KOPT-K1 (cell line): ENCODE measurements around the gene SYT7.

Source experiments
- H3K27ac ChIP-seq: fragments of 200-600 bp; sonication (generic); 2 replicates; pipeline ENCODE4 v1.5.1; 2016; ENCODE audit warnings: antibody characterized with exemption, mild to moderate bottlenecking, low read depth, low read length; ENCODE audit not compliant: poor library complexity, severe bottlenecking
- H3K36me3 ChIP-seq: fragments of 200-600 bp; sonication (generic); 2 replicates; pipeline ENCODE4 v1.5.1; 2017; ENCODE audit warnings: antibody characterized with exemption, mild to moderate bottlenecking, low read length, moderate library complexity; ENCODE audit not compliant: insufficient read depth
- H3K9me3 ChIP-seq: fragments of 200-600 bp; sonication (generic); 2 replicates; pipeline ENCODE4 v1.5.1; 2017; ENCODE audit warnings: antibody characterized with exemption, low read length, mild to moderate bottlenecking; ENCODE audit not compliant: insufficient read depth, poor library complexity, severe bottlenecking

The SYT7 gene

GRCh38 chr11:61514050-61514917 is 66.6 kb downstream of the SYT7 start:
- no peaks in the 10 kb centered on the region for H3K9me3 ChIP-seq
- H3K36me3 ChIP-seq = no peaks in the 10 kb centered on the region
- H3K27ac ChIP-seq = no peak overlapping the region

- H3K9me3 ChIP-seq = no peaks in the 10 kb centered on the region
- no peaks in the 10 kb centered on the region for H3K36me3 ChIP-seq
- H3K27ac ChIP-seq = no peak overlapping the region
These were observed 67.6 kb downstream of the SYT7 start for GRCh38 chr11:61513143-61513765.

GRCh38 chr11:61512435-61512834 is 68.4 kb downstream of the SYT7 start:
- H3K27ac ChIP-seq = no peak overlapping the region

GRCh38 chr11:61511383-61511782 is 69.5 kb downstream of the SYT7 start:
- Histone ChIP-seq H3K9me3 (no peaks in the 10 kb centered on the region), H3K27ac (no peak overlapping the region), H3K36me3 (no peaks in the 10 kb centered on the region)

More at GRCh38 chr11:61512435-61512834, 68.4 kb downstream of the SYT7 start:
- no peaks in the 10 kb centered on the region for H3K9me3 ChIP-seq
- H3K36me3 ChIP-seq = no peaks in the 10 kb centered on the region

- Histone ChIP-seq H3K36me3 (no peaks in the 10 kb centered on the region), H3K9me3 (no peaks in the 10 kb centered on the region), H3K27ac (no peak overlapping the region)
These were observed 69.9 kb downstream of the SYT7 start for GRCh38 chr11:61510974-61511373.

GRCh38 chr11:61510166-61510919 is 70.5 kb downstream of the SYT7 start:
- H3K27ac ChIP-seq = no peak overlapping the region
- H3K9me3 ChIP-seq = no peaks in the 10 kb centered on the region
- H3K36me3 ChIP-seq = no peaks in the 10 kb centered on the region

- no peaks in the 10 kb centered on the region for H3K36me3 ChIP-seq
- no peak overlapping the region for H3K27ac ChIP-seq
- H3K9me3 ChIP-seq = no peaks in the 10 kb centered on the region
These were observed 71.5 kb downstream of the SYT7 start for GRCh38 chr11:61509043-61510029.

GRCh38 chr11:61507962-61508861 is 72.7 kb downstream of the SYT7 start, which contains the start of gene LRRC10B:
Gene LRRC10B (plus strand): TSS chr11:61508749. CDS start chr11:61508999, 250 bp downstream.
- no peak within 1 kb of the TSS for H3K27ac ChIP-seq
- H3K9me3 ChIP-seq = no peaks in the 10 kb centered on the region

GRCh38 chr11:61507012-61507768 is 73.7 kb downstream of the SYT7 start:
- H3K9me3 ChIP-seq = no peaks in the 10 kb centered on the region
- no peaks in the 10 kb centered on the region for H3K36me3 ChIP-seq
- H3K27ac ChIP-seq = no peak overlapping the region

More at GRCh38 chr11:61507962-61508861, 72.7 kb downstream of the SYT7 start, which contains the start of gene LRRC10B:
- H3K36me3 ChIP-seq = no peaks in the 10 kb centered on the region

GRCh38 chr11:61505640-61506155 is 75.2 kb downstream of the SYT7 start:
- H3K27ac ChIP-seq = no peak overlapping the region
- no peaks in the 10 kb centered on the region for H3K9me3 ChIP-seq
- no peaks in the 10 kb centered on the region for H3K36me3 ChIP-seq

- Histone ChIP-seq H3K27ac (no peak overlapping the region), H3K36me3 (no peaks in the 10 kb centered on the region), H3K9me3 (no peaks in the 10 kb centered on the region)
These were observed 75.8 kb downstream of the SYT7 start for GRCh38 chr11:61505106-61505505.

GRCh38 chr11:61503135-61503770 is 77.6 kb downstream of the SYT7 start:
- no peaks in the 10 kb centered on the region for H3K9me3 ChIP-seq
- H3K36me3 ChIP-seq = no peaks in the 10 kb centered on the region
- H3K27ac ChIP-seq = no peak overlapping the region
